Raji (cell line): ENCODE measurements around the gene PLCD3.

Experiments
- POLR2A ChIP-seq: IDR thresholded peaks from 2 replicates; pipeline ENCODE4 v1.6.1; 2011; ENCODE audit warnings: low read depth, low read length, control low read depth; ENCODE audit not compliant: insufficient read depth

The PLCD3 gene

GRCh38 chr17:45060797-45061605, 71.3 kb downstream of the PLCD3 start, which contains the start of gene NMT1:
TSS of gene NMT1 (plus strand) at chr17:45061317. CDS start at chr17:45061330, 13 bp downstream.
- peak; percentile 86 for TF ChIP-seq POLR2A

- TF ChIP-seq POLR2A = no peak
These were observed 71.9 kb downstream of the PLCD3 start for GRCh38 chr17:45060382-45060796.
